NCI-H1048 (cell line): ENCODE data around the gene LIPF.
"Not testable (repeated sequence)": the region's sequence is repeated elsewhere in the genome, so short reads cannot be mapped to it uniquely, and the experiment has no call there.

Experiments
- DNase-seq: peaks from one replicate; lab custom pipeline; 2025; lab: John Stamatoyannopoulos, UW

LIPF gene

DNA sequence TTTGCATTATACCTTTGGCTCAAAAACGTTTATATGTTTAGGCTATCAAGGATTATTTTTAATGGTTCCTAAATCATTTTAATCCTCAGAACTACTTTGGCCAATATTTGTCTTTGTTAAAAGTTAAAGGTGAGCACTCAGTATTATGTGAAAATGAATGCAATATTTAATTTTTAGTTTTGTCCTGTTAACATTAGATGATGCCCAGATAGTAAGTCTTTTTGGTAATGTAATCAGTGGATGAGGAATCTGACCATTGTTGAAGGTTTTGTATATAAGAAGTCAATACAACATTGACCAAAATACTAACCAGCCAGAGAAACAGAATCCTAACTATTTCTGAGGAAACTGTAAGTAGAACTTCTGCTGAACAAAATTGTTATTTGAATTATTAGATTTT lies at the start of gene LIPF:
Gene LIPF, plus strand, starts transcription at position 301 of the 400 bp plus-strand sequence. CDS start 2,856 bp downstream, outside the sequence.
- no peak for DNase-seq

DNA sequence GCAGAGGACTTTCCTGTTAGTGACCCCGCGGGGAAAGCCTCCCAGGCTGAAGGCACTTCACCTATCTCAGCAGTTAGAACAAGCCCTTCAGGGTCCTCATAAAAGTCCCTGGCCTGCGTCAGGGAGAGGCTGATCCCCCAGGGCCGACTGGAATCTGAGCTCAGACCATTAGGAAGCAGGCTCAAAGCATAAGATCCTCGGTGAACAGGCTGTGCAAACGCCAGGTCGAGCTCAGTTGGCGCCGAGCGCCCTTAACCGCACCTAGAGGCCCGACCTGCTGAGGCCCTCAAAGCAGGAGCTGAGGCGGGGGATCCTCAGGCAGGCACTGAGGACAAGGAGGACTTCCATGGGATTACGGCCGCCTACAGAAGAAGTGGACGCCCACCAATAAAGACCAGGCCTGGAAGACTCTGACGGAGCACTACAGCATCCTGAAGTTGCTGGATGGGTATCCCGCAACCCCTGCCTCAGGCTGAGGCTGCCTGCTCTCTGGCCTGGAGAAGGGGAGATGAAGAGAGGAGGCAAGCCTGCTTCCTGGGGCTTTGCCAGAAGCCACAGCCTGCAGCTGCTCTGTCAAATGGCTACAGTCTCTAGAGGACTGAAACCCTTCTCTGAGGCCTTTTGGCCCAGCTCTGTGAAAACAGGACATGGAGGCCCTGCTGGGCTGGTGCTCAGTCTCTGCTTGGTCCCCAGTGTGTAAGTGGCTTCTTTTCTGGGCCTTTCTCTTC lies 47.8 kb upstream of the LIPF start:
- no peak for DNase-seq

DNA sequence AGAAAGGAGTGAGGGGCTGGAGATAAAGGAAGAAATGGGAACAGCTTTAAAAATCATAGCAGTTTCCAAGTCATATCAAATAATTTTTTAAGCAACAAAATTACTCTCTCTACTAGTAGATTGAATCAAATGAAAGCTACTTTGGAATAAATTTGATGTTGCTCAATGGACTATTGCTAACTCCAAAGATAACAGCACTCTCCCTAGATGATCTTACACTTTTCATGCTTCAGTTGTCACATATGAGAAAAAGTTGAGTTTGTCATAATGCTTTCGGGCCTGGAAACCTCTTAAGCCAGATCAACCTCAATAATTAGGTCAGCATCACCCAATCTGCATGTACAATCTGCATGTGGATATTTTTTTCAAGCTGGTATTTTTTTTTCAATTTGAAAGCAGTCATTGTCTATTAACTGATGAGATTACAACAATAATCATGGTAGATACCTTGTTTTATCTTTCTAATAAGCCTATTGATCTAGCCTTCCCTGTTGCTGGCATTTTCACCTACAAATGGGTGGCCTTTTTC lies 46.4 kb upstream of the LIPF start:
- no peak for DNase-seq

DNA sequence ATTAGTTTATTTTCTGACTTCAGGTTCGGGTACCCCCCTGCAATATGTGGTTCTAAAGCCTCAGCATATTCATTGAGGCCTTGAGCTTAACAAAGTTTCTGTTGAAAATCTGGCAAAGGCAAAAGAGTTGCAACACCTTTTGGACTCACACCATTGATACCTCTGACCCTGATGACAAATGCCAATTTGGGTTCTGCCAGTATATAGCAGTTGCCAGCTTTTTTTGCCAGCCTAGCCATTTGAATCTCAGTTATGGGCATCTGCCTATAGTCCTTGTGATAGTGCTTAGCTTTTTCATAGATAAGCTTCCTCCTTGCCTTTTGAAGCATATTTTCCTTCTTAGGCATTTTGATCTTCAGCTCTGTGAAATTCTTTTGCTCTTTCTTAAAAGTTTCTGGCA lies 45.7 kb upstream of the LIPF start:
- DNase-seq = no peak

- no peak for DNase-seq
Observed at GRCh38 chr10:88620441-88620840, 43.8 kb upstream of the LIPF start.

DNA sequence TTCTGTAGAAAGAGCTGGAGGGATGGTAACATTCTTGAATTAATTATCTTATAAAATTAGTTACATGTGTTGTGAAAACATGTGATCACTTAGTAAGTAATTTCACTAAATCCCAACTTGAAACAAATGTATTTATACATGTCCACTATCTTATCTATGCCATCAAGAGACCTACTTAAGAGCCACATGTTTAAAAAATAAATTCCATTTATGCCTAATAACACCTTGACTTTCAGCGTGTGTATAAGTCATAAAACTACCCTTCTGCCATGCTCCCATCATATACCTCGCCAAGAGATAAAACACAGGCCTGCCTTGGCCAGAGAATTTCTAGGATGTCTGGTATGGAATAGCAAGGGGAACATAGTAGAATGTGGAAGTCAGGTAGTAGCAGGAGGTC lies 40.4 kb upstream of the LIPF start:
- DNase-seq = no peak

- DNase-seq = no peak
Observed at GRCh38 chr10:88624840-88625239, 39.4 kb upstream of the LIPF start.

GRCh38 chr10:88640186-88640585 lies 24.1 kb upstream of the LIPF start:
- DNase-seq = no peak

GRCh38 chr10:88642209-88642608 lies 22.0 kb upstream of the LIPF start:
- no peak for DNase-seq

- DNase-seq = no peak
Observed at GRCh38 chr10:88642963-88643362, 21.3 kb upstream of the LIPF start.

- no peak for DNase-seq
Observed at GRCh38 chr10:88647061-88647615, 17.1 kb upstream of the LIPF start.

GRCh38 chr10:88651101-88651551 lies 13.1 kb upstream of the LIPF start:
- DNase-seq = no peak

- DNase-seq = no peak
Observed at GRCh38 chr10:88652616-88653015, 11.6 kb upstream of the LIPF start.

DNA sequence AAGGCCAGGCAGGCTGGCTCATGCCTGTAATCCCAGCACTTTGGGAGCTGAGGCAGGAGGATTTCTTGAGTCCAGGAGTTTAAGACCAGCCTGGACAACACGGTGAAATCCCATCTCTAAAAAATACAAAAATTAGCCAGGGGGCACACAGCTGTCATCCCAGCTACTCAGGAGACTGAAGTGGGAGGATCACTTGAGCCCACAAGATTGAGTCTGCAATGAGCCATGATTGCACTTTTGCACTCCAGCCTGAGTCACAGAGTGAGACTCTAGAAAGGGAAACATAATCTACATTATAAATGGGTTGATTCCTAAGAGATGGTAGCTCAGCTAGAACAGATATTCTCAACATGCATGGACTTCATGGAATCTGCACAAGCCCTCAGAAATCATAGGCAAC lies 6.3 kb upstream of the LIPF start:
- no peak for DNase-seq

- DNase-seq = no peak
Observed at GRCh38 chr10:88659725-88660597, 4.3 kb upstream of the LIPF start.

DNA sequence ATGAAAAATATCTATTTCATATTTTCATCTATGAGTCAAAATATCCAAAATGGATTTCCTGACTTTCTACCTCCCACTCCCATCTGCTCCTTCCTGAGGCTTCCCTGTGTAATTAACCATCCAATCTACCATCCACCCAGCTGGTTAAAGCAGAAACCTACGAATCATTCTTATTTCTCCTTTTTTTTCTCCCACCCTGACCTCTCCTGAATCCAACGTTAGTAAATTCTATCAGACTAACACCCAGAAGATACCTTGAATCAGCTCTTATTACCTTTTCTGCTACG lies 3.7 kb upstream of the LIPF start:
- no peak for DNase-seq

- no peak for DNase-seq
Observed at GRCh38 chr10:88661018-88661417, 3.2 kb upstream of the LIPF start.

- DNase-seq = no peak
Observed at GRCh38 chr10:88661577-88661976, 2.7 kb upstream of the LIPF start.

DNA sequence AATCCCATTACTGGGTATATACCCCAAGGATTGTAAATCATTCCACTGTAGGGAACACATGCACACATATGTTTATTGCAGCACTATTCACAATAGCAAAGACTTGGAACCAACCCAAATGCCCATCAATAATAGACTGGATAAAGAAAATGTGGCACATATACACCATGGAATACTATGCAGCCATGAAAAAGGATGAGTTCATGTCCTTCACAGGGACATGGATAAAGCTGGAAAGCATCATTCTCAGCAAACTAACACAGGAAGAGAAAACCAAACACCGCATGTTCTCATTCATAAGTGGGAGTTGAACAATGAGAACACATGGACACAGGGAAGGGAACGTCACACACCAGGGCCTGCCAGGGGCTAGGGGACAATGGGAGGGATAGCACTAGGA lies 1.1 kb upstream of the LIPF start:
- not testable (repeated sequence) for DNase-seq

DNA sequence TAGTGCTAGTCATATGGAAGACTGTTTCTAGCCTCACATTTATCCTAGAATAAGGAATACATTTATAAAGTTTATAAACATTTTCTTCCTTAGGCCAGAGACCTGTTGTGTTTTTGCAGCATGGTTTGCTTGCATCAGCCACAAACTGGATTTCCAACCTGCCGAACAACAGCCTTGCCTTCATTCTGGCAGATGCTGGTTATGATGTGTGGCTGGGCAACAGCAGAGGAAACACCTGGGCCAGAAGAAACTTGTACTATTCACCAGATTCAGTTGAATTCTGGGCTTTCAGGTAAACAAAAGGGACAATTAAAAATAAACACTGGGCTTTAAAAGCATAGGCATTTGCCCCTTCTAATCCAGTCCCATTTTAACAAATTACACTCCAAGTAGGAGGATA lies 4.2 kb downstream of the LIPF start:
- DNase-seq = no peak

- no peak for DNase-seq
Observed at GRCh38 chr10:88670497-88670896, 6.3 kb downstream of the LIPF start.

- no peak for DNase-seq
Observed at GRCh38 chr10:88672041-88672440, 7.8 kb downstream of the LIPF start.
